GM10847 (cell line): ENCODE results near the gene POLR3G.

ENCODE experiments used
- POLR2A ChIP-seq: IDR thresholded peaks from 2 replicates; pipeline ENCODE4 v1.6.1; 2011; ENCODE audit not compliant: insufficient read length; ENCODE audit errors: extremely low read depth

POLR3G gene

GRCh38 chr5:90530736-90531487 is 56.2 kb downstream of the POLR3G start:
- no peak for TF ChIP-seq POLR2A

DNA sequence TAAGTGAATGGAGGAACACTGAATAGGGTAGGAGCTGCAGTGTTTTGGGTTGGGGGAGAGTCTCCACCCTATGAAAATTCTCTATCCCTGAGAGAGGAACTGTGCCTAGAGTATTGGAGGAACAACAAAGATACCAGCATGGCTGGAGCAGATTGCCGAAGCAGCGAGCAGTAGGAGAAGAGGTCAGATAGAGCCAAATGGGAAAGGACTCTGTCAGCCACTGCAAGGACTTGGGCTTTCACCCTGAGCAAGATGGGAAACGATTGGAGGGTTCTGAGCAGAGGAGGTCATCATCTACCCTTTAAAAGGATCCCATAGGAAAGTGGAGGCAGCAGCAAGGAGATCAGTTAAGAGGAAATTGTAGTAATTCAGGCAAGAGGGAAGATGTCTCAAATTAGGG is 59.1 kb downstream of the POLR3G start:
- no peak for TF ChIP-seq POLR2A

DNA sequence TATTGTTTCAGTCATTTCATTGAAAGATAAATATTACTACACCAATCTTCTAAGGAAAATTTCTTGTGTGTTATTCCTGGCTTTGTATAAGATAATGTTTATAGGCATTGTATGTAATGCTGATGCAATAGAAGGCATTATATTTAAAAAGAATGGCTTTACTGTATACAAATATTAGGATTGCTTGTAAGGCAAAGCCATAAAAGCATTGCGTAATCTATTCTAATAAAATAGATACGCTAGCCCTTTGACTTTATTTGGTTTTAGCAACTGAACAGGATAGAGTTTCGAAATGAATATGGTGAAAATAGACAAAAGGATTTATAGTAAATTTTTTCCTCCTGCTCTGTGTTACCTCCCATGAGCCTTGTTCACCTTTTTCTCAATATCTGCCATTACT is 60.3 kb downstream of the POLR3G start:
- no peak for TF ChIP-seq POLR2A

DNA sequence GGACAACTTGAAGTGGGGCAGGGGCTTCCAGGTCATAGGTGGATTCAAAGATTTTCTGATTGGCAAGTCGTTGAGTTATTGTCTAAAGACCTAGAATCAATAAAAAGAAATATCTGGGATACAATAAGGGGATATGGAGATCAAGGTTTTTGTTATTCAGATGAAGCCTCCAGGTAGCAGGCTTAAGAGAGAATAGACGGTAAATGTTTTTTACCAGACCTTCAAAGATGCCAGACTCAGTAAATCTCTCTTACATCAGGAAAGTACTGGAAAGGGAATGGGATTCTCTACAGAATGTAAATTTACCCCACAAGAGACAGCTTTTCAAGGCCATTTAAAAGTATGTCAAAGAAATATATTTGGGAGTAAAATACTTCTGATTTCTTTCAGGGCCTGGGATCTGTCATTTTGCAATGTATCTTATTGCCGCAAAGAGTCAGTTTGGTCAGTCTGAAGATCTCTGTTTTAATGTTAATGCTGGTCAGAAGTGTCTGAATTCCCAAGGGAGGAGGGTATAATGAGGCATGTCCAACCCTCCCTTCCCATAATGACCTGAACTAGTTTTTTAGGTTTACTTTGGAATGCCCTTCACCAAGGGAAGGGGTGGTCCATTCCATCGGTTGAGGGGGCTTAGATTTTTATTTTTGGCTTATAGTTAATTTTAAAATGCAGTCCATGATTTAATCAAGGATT is 68.3 kb downstream of the POLR3G start:
- TF ChIP-seq POLR2A, result no peak

DNA sequence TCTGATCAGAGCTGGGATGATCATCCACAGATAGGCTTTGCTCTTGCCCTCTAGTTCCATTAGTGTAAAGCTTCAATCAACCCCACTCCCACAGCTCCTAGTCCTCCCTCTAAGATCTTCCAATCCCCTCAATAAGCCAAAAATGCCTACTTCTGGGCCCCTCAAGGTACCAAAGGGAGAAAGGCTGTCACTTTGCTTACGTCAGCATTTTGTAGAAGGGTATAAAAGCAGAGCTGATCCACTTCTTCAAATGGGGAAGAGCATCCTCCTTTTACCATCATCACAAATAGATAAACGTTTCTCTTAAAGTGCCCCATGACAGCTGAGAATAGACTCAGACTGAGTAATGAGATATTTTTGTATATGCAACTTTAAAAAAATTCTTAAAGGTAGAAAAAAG is 70.8 kb downstream of the POLR3G start:
- TF ChIP-seq POLR2A, result no peak

- TF ChIP-seq POLR2A, result no peak
These were observed 71.7 kb downstream of the POLR3G start for GRCh38 chr5:90546216-90546837.

- TF ChIP-seq POLR2A, result no peak
These were observed 72.4 kb downstream of the POLR3G start for GRCh38 chr5:90547072-90547536.

DNA sequence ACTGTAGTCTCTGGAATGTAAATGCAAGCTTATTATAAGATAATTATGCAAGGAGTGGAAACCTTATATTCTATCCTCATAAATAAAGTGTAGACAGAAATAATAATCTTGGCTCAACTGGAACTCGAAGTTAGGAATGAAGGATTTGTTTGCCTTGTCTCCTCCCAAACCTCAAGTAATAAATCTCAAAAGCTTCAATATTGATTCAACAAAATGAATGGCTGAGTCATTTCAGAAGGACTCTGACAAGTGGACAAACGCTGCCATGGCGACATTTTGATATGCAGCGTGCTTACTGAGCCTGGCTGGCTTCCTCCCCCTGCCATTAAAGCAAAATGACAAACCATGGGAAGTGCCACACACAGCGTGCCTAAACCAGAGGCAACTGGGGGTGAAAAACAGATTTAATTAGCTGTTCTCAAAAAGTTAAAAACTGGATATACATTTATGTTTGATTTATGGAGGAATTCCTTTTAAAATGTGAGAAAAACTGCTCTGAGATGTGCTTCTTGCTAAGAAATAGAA is 73.5 kb downstream of the POLR3G start:
- no peak for TF ChIP-seq POLR2A

GRCh38 chr5:90549223-90549622 is 74.6 kb downstream of the POLR3G start:
- no peak for TF ChIP-seq POLR2A

GRCh38 chr5:90549729-90550275 is 75.1 kb downstream of the POLR3G start:
- TF ChIP-seq POLR2A, result no peak

- TF ChIP-seq POLR2A, result no peak
These were observed 76.3 kb downstream of the POLR3G start for GRCh38 chr5:90550963-90551362.

GRCh38 chr5:90551376-90551775 is 76.7 kb downstream of the POLR3G start:
- no peak for TF ChIP-seq POLR2A

- no peak for TF ChIP-seq POLR2A
These were observed 79.0 kb downstream of the POLR3G start for GRCh38 chr5:90553711-90554110.

- no peak for TF ChIP-seq POLR2A
These were observed 79.8 kb downstream of the POLR3G start for GRCh38 chr5:90554358-90555006.

- no peak for TF ChIP-seq POLR2A
These were observed 81.0 kb downstream of the POLR3G start for GRCh38 chr5:90555666-90556065.
